ENCODE results near the gene PADI1.

- TF ChIP-seq CTCF (IDR thresholded peaks at IDR 0.05; ENCODE audit: low read depth, low read length) (no peak), MYC (IDR thresholded peaks at IDR 0.05; ENCODE audit: low read depth, low read length) (no peak)
Observed at GRCh38 chr1:17222557-17222956, 17.6 kb downstream of the PADI1 start.
